GM18499 (cell line): Measurements from ENCODE around the gene ARHGEF25.
"Not testable (repeated sequence)": the region's sequence is repeated elsewhere in the genome, so short reads cannot be mapped to it uniquely, and the experiment has no call there.

ENCODE experiments used
- ATAC-seq: cut with Tn5 transposase; IDR thresholded peaks from one replicate; pipeline ENCODE4 v1.9.1; 2021; ENCODE audit warnings: moderate number of reproducible peaks; ENCODE audit not compliant: insufficient read depth, unreplicated experiment

Gene ARHGEF25

DNA sequence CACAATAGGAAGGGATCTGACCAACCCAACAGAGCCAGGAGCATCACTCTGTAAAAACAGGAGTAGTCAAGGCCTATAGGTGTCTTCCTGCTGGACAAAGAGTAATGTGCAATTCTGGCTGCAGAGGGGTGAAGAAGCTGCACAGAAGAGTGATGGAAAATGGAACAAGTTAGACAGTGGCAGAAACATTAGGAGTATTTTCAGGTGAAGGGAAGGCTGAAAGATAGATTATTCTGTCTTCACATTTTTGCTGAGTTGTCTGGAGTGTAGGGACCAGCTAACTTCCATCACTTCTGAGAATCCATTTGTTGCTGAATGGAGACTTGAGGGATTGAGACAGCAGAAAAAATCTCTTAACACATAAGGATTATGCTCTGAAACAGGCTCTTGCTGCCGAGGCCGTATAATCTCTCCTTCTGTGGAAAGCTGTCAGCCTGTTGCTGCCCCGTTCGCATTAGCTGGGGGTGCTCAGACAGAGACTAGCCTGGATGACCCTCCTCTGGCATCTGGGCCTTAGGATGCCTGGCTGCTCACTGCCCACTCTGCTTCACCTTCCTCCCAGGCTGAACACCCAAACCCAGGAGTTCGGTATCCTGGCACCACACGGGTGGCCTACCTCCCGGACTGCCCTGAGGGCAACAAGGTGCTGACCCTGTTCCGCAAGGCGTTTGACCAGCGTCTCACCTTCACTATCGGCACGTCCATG lies 3.1 kb upstream of the ARHGEF25 start:
- no peak for ATAC-seq

- ATAC-seq: no peak
Observed at GRCh38 chr12:57609101-57609780, 2.0 kb upstream of the ARHGEF25 start.

GRCh38 chr12:57609781-57610553 lies 1.3 kb upstream of the ARHGEF25 start:
- no peak for ATAC-seq

GRCh38 chr12:57610554-57611107 lies 604 bp upstream of the ARHGEF25 start:
- ATAC-seq: no peak

GRCh38 chr12:57611827-57612710 lies 834 bp downstream of the ARHGEF25 start:
- no peak for ATAC-seq

DNA sequence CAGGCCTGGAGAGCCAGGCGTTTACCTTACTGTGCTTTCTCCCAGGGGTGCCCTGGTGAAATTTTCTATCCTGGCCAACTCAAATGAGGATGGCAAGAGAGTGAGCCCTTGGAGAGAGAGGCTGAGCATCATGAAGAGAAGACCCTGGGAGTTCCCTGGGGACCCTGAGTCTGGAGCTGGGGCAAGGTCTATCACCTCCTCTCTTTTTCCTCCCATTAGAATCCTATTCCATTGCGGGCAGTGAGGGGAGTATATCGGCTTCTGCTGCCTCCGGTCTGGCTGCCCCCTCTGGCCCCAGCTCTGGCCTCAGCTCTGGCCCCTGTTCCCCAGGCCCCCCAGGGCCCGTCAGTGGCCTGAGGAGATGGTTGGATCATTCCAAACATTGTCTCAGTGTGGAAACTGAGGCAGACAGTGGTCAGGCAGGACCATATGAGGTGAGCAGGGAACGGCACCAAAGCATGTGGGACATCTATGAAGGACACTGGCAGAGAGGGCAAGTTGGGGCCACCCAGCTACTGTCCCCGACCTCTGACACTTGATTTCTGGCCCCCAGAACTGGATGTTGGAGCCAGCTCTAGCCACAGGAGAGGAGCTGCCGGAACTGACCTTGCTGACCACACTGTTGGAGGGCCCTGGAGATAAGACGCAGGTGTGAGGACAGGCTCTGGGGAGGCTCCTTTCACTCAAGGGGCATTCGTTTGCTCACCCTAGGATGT lies 1.6 kb downstream of the ARHGEF25 start:
- ATAC-seq: no peak

DNA sequence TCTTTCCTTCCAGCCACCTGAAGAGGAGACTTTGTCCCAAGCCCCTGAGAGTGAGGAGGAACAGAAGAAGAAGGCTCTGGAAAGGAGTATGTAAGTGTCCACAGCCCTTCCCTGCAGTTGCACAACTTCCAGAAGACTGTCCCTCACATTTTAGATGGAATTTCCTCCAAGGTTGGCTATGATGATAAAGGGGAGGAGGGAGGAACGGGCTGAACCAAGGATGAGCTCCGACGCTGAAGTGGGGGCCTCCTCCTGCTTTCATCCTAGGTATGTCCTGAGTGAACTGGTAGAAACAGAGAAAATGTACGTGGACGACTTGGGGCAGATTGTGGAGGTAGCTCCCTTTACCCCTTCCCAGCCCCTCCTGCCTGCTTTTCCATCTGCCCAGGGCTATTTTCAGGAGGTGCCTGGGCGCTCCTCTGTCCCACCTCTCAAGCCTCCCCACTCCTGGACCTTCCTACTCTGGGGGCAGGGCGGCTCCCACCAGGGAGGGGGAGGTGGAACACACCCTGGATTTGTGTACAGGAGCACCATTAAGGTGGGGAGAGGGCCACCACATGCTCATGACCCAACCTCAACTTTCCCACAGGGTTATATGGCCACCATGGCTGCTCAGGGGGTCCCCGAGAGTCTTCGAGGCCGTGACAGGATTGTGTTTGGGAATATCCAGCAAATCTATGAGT lies 2.3 kb downstream of the ARHGEF25 start:
- no peak for ATAC-seq

DNA sequence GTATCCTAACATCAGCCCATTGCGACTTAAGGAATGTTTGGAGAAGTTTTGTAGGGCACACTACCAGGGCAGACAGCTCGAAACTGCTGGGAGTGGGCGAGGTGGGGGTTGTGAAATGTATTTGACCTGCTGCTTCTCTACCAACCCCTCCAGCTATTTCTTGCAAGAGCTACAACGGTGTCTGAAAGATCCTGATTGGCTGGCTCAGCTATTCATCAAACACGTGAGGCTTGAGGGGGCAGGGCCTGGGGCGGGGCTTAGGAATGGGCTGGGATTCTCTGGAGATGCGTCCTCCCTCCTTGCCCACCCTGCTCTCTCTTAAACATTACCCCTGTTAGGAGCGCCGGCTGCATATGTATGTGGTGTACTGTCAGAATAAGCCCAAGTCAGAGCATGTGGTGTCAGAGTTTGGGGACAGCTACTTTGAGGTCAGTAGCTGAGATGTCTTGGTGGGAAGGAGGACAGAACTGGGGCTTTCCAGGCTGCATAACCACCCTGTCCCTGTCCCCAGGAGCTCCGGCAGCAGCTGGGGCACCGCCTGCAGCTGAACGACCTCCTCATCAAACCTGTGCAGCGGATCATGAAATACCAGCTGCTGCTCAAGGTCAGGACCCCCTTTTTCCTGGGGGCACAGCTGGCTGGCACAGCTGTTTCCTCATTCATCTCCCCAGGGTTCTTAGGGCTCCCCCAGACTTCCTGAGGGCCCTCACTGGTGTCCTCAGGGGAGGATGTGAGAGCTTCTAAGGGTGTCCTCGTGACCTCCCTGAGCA lies 3.1 kb downstream of the ARHGEF25 start:
- peak; percentile 54 for ATAC-seq

DNA sequence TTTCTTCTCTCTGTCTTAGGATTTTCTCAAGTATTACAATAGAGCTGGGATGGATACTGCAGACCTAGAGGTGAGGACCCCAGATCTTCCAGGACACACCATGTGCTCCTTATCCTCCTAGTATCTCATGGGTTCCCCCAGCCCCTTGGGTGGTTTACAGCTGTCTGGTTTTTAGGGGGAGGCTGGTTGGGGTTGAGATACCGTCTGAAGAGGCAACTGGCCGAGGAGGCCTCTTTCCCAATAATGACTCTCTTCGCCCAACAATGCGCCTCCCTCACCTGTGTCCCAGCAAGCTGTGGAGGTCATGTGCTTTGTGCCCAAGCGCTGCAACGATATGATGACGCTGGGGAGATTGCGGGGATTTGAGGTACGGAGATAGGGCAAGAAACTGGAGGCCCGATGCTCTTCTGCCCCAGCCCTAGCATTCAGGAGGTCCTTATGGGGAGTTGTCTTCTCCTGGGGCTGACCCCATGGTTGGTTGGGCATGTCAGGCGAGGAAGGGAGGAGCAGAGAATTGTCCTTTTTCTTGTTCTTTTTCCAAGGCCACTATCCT lies 3.8 kb downstream of the ARHGEF25 start:
- ATAC-seq: no peak

DNA sequence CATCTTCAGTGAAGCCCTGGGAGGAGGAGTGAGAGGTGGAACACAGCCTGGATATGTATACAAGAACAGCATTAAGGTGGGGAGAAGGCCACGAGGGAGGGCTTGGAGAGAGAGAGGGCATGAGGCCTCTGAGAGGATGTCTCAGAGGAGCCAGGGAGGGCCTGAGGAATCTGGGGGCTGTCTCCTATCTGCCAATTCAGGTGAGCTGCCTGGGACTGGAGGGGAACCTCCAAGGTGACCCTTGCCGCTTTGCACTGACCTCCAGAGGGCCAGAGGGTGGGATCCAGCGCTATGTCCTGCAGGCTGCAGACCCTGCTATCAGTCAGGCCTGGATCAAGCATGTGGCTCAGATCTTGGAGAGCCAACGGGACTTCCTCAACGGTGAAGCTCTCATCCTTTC lies 4.4 kb downstream of the ARHGEF25 start:
- ATAC-seq: no peak

GRCh38 chr12:57616383-57617101 lies 5.3 kb downstream of the ARHGEF25 start:
- ATAC-seq: no peak

GRCh38 chr12:57617942-57618341 lies 6.7 kb downstream of the ARHGEF25 start:
- ATAC-seq: no peak

GRCh38 chr12:57618431-57618830 lies 7.2 kb downstream of the ARHGEF25 start:
- not testable (repeated sequence) for ATAC-seq

- ATAC-seq: no peak
Observed at GRCh38 chr12:57618966-57619433, 7.8 kb downstream of the ARHGEF25 start.

DNA sequence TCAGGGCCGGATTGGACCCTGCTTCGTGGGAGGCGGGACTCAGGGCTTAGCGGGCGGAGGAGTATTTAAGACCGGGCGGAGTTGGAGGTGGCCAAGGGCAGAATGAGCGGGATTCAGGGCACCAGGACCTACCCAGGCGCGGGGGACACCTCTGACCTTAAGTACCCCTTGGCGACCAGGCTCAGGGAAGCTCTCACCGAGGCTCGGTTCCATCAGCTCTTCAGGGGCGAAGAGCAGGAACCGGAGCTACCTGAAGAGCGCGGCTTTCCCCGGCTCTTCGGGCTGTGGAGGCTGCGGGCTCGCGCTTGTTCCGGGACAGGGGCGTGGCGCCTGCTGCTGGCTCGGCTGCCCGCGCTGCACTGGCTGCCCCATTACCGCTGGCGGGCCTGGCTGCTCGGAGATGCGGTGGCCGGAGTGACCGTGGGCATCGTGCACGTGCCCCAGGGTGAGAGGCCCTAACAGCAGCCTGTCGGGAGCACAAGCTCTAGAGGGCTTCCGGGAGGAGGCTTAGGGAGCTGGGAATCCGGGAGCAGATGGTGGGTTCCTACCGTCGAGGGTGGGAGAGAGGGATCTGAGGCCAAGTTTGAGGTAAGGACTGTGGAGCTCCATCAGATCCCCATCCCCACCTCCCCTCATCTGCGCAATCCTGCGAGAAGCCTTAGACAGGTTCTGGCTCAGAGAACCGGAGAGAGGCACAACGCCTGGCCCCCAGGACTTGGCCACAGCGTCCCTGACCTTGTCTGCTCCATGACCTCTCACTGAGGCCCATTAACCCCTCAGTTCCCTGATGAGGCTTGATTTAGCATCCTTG lies 8.4 kb downstream of the ARHGEF25 start:
- no peak for ATAC-seq

GRCh38 chr12:57620245-57620935 lies 9.2 kb downstream of the ARHGEF25 start:
- no peak for ATAC-seq
